IMR-90 (cell line): Measurements from ENCODE around the gene RASSF5. TPM values are rescaled to one million over a fixed set of nuclear protein-coding genes. Genes with fewer than 3 reads are reported as not detected.

Experiments
- ATAC-seq: fragments of 200-7000 bp; cut with Tn5 transposase; 2 replicates; pipeline ENCODE4 v1.9.1; 2020; ENCODE audit warnings: low read depth, mild to moderate bottlenecking, moderate library complexity
- BruUV-seq: library from RNA; stranded (reverse); fragments of 400-500 nt; replicated peaks from 2 replicates; lab custom pipeline; 2021; lab: Mats Ljungman, UMichigan
- CTCF ChIA-PET: fragments of 300-600 bp; formaldehyde crosslinking; extraction: SDS; loops from one replicate; lab custom pipeline; 2021; ENCODE audit warnings: antibody characterized with exemption; lab: Yijun Ruan, JAX
- POLR2A ChIA-PET: fragments of 300-600 bp; sonication (Branson Sonifier 250); formaldehyde crosslinking; loops from one replicate; lab custom pipeline; 2022; ENCODE audit warnings: antibody characterized with exemption; ENCODE audit not compliant: unreplicated experiment; lab: Charles Lee
- DNase-seq: peaks from one replicate; pipeline ENCODE4 v3.0.0; 2013
- H2AFZ ChIP-seq: replicated peaks from 2 replicates; pipeline ENCODE3; 2013; ENCODE audit warnings: low read length, mild to moderate bottlenecking; ENCODE audit not compliant: poor library complexity
- H2AK5ac ChIP-seq: 2 replicates; pipeline ENCODE4 v1.6.1; 2013; ENCODE audit warnings: low read depth, low read length, inconsistent platforms
- H2AK9ac ChIP-seq: replicated peaks from 2 replicates; pipeline ENCODE3; 2013; ENCODE audit warnings: mild to moderate bottlenecking, low read depth, low read length, moderate library complexity; ENCODE audit not compliant: poor library complexity
- H2BK120ac ChIP-seq: 2 replicates; pipeline ENCODE4 v1.6.1; 2013; ENCODE audit warnings: low read depth, low read length, inconsistent platforms
- H2BK15ac ChIP-seq: 3 replicates; pipeline ENCODE4 v1.6.1; 2013; ENCODE audit warnings: low read depth, low read length, inconsistent platforms
- H2BK20ac ChIP-seq: 2 replicates; pipeline ENCODE4 v1.6.1; 2013; ENCODE audit warnings: low read depth, mild to moderate bottlenecking, inconsistent platforms, low read length, moderate library complexity
- H2BK5ac ChIP-seq: 2 replicates; pipeline ENCODE4 v1.6.1; 2013; ENCODE audit warnings: mild to moderate bottlenecking, low read depth, low read length, inconsistent platforms; ENCODE audit not compliant: poor library complexity, severe bottlenecking
- H3K14ac ChIP-seq: replicated peaks from 2 replicates; pipeline ENCODE4 v1.6.1; 2013; ENCODE audit warnings: low read depth, low read length, inconsistent platforms
- H3K18ac ChIP-seq: 2 replicates; pipeline ENCODE4 v1.6.1; 2013; ENCODE audit warnings: low read depth, low read length, control low read depth
- H3K23ac ChIP-seq: 2 replicates; pipeline ENCODE4 v1.6.1; 2013; ENCODE audit warnings: low read depth, low read length, inconsistent platforms
- H3K27ac ChIP-seq: 2 replicates; pipeline ENCODE4 v1.5.1; 2013; ENCODE audit warnings: mild to moderate bottlenecking, control low read depth, low read length; ENCODE audit not compliant: insufficient read depth
- H3K27me3 ChIP-seq: 2 replicates; pipeline ENCODE4 v1.6.1; 2013; ENCODE audit warnings: low read length; ENCODE audit not compliant: control insufficient read depth, insufficient read depth
- H3K36me3 ChIP-seq: 2 replicates; pipeline ENCODE4 v1.6.1; 2013; ENCODE audit warnings: low read length, mixed read lengths; ENCODE audit not compliant: control insufficient read depth, insufficient read depth
- H3K4ac ChIP-seq: 2 replicates; pipeline ENCODE4 v1.6.1; 2013; ENCODE audit warnings: low read depth, low read length, inconsistent platforms
- H3K4me1 ChIP-seq: 2 replicates; pipeline ENCODE4 v1.6.1; 2013; ENCODE audit warnings: low read length, mixed read lengths; ENCODE audit not compliant: control insufficient read depth, insufficient read depth
- H3K4me2 ChIP-seq: 2 replicates; pipeline ENCODE4 v1.6.1; 2013; ENCODE audit warnings: low read depth, mild to moderate bottlenecking, control low read depth, low read length, moderate library complexity
- H3K4me3 ChIP-seq: 2 replicates; pipeline ENCODE4 v1.5.1; 2013; ENCODE audit warnings: low read depth, mild to moderate bottlenecking, control low read depth, low read length, moderate library complexity; ENCODE audit not compliant: insufficient read depth
- H3K56ac ChIP-seq: 2 replicates; pipeline ENCODE4 v1.6.1; 2013; ENCODE audit warnings: low read length, inconsistent platforms; ENCODE audit not compliant: insufficient read depth; ENCODE audit errors: extremely low read depth
- H3K79me1 ChIP-seq, 2 experiments: 2 replicates each; pipeline ENCODE4 v1.6.1; 2013; ENCODE audit warnings: low read length in 2 of 2, inconsistent platforms in 1 of 2, low read depth in 1 of 2
- H3K9ac ChIP-seq: 2 replicates; pipeline ENCODE4 v1.6.1; 2013; ENCODE audit warnings: low read depth, low read length, control low read depth
- H3K9me1 ChIP-seq: 2 replicates; pipeline ENCODE4 v1.6.1; 2013; ENCODE audit warnings: low read length, inconsistent platforms; ENCODE audit not compliant: insufficient read depth
- H3K9me3 ChIP-seq: 2 replicates; pipeline ENCODE4 v1.6.1; 2013; ENCODE audit warnings: low read length; ENCODE audit not compliant: control insufficient read depth, insufficient read depth
- H4K20me1 ChIP-seq: 2 replicates; pipeline ENCODE4 v1.6.1; 2013; ENCODE audit warnings: low read length, inconsistent platforms; ENCODE audit not compliant: insufficient read depth
- H4K5ac ChIP-seq: 2 replicates; pipeline ENCODE4 v1.6.1; 2013; ENCODE audit warnings: mild to moderate bottlenecking, low read depth, low read length, control low read depth
- H4K8ac ChIP-seq, 2 experiments: 2 replicates each; pipeline ENCODE4 v1.6.1; 2013; ENCODE audit warnings: low read depth in 2 of 2, low read length in 2 of 2, control low read depth in 1 of 2, inconsistent platforms in 1 of 2
- H4K91ac ChIP-seq: 2 replicates; pipeline ENCODE4 v1.6.1; 2013; ENCODE audit warnings: low read depth, low read length, inconsistent platforms; ENCODE audit not compliant: insufficient read depth
- BHLHE40 ChIP-seq: fragments of 150-350 bp; IDR thresholded peaks from 2 replicates; pipeline ENCODE4 v1.6.1; 2016; ENCODE audit warnings: mild to moderate bottlenecking, low read depth, low read length
- CEBPB ChIP-seq: IDR thresholded peaks from 2 replicates; pipeline ENCODE4 v1.6.1; 2012; ENCODE audit warnings: low read depth, low read length, improper control_type of control experiment
- CHD1 ChIP-seq: IDR thresholded peaks from 2 replicates; pipeline ENCODE4 v1.6.1; 2012; ENCODE audit warnings: low read depth, low read length, improper control_type of control experiment
- MAZ ChIP-seq: IDR thresholded peaks from 2 replicates; pipeline ENCODE4 v1.6.1; 2012; ENCODE audit warnings: low read depth, mild to moderate bottlenecking, low read length, improper control_type of control experiment, moderate library complexity, borderline replicate concordance
- MXI1 ChIP-seq: IDR thresholded peaks from 2 replicates; pipeline ENCODE4 v1.6.1; 2012; ENCODE audit warnings: low read depth, mild to moderate bottlenecking, low read length, moderate library complexity, borderline replicate concordance
- NFE2L2 ChIP-seq: fragments of 150-350 bp; IDR thresholded peaks from 2 replicates; pipeline ENCODE4 v1.6.1; 2016; ENCODE audit warnings: low read depth, mild to moderate bottlenecking, low read length
- POLR2A ChIP-seq: IDR thresholded peaks from 2 replicates; pipeline ENCODE4 v1.6.1; 2012; ENCODE audit warnings: mild to moderate bottlenecking, low read depth, low read length
- RAD21 ChIP-seq: IDR thresholded peaks from 2 replicates; pipeline ENCODE4 v1.6.1; 2012; ENCODE audit warnings: low read length, improper control_type of control experiment
- RCOR1 ChIP-seq: IDR thresholded peaks from 2 replicates; pipeline ENCODE4 v1.6.1; 2012; ENCODE audit warnings: mild to moderate bottlenecking, low read length, improper control_type of control experiment; ENCODE audit not compliant: insufficient replicate concordance
- RFX5 ChIP-seq: IDR thresholded peaks from 2 replicates; pipeline ENCODE4 v1.8.0; 2012; ENCODE audit warnings: low read depth, mild to moderate bottlenecking, low read length, moderate library complexity
- SMC3 ChIP-seq: fragments of 150-350 bp; IDR thresholded peaks from 2 replicates; pipeline ENCODE4 v1.6.1; 2016; ENCODE audit warnings: low read depth, mild to moderate bottlenecking, antibody characterized with exemption, low read length, moderate library complexity
- WGBS, 2 experiments: methylation state at CpG; one replicate each; pipeline versions ENCODE4 v1.1.5 to v1.1.7; 2013; ENCODE audit warnings: missing lambda C conversion rate in 2 of 2; ENCODE audit not compliant: insufficient read length in 1 of 2; ENCODE audit errors: extremely low coverage in 2 of 2; 5-methylcytosine and 5-hydroxymethylcytosine counted together
- dilution Hi-C: fragments of 300-500 bp; cut with HindIII; formaldehyde crosslinking; loops from one replicate; pipeline ENCODE4 v1.14.3; 2018; ENCODE audit warnings: low sequenced_read_pairs; ENCODE audit not compliant: unreplicated experiment
- in situ Hi-C: fragments of 300-500 bp; cut with MboI; formaldehyde crosslinking; loops from 3 replicates; pipeline ENCODE4 v1.14.3; 2019; ENCODE audit warnings: low sequenced_read_pairs, inconsistent platforms, mixed read lengths
- intact Hi-C: fragments of 100-400 bp; cut with micrococcal nuclease; formaldehyde crosslinking; loops from 2 replicates; pipeline ENCODE4 v1.10.0; 2022
- polyA plus RNA-seq, 3 experiments: library from polyadenylated mRNA; depleted of rRNA; stranded (reverse); fragments of >200 nt; gene quantifications; 2 replicates each; pipeline ENCODE4 v1.2.3, GENCODE V29; 2012; ENCODE audit warnings: low replicate concordance in 1 of 3
- total RNA-seq: library from RNA; depleted of rRNA; stranded (reverse); fragments of >200 nt; gene quantifications from 2 replicates; pipeline ENCODE4 v1.2.3, GENCODE V29; 2012
- TF ChIP-seq, protein P1 (sequence below): conservative IDR thresholded peaks from 2 replicates; pipeline ENCODE4 v1.5.1; 2012; ENCODE audit warnings: mild to moderate bottlenecking, low read depth, low read length, improper control_type of control experiment
- TF ChIP-seq, protein P2 (sequence below): fragments of 150-350 bp; IDR thresholded peaks from 2 replicates; pipeline ENCODE4 v1.6.1; 2016; ENCODE audit warnings: low read depth, mild to moderate bottlenecking, low read length, moderate library complexity, borderline replicate concordance

Gene RASSF5
- total and polyA plus RNA-seq, 2 of the 4 experiments (the other 2 are of a cell fraction), result 0.18 to 1.1 TPM

- WGBS, 2 experiments, result 29% methylated on average over 3 of the region's 10 CpGs; no CpG with 5 or more reads in 1 of the 2 experiments
- Histone ChIP-seq H3K79me1 (no peaks in the 10 kb centered on the region), H3K9me1 (peaks cover 7% of the 10 kb centered on the region; the same call in 1 of the 2 replicates), H4K8ac (no peak overlapping the region), H3K4me1 (peaks cover 4% of the 10 kb centered on the region; the same call in 1 of the 2 replicates), H4K91ac (no peak overlapping the region), H2BK20ac (no peak overlapping the region), H3K23ac (no peak overlapping the region), H3K36me3 (no peaks in the 10 kb centered on the region), H3K4ac (no peak overlapping the region), H2BK5ac (no peak overlapping the region), H3K4me3 (no peak overlapping the region), H3K9me3 (no peaks in the 10 kb centered on the region), H2BK120ac (no peak overlapping the region), H3K27ac (no peak overlapping the region), H2AK9ac (no peak overlapping the region), H3K4me2 (no peak overlapping the region), H2AK5ac (no peak overlapping the region), H3K14ac (no peak overlapping the region), H3K9ac (no peak overlapping the region), H3K27me3 (peaks cover 5% of the 10 kb centered on the region), H3K56ac (no peak overlapping the region), H3K18ac (no peak overlapping the region), H2AFZ (no peak overlapping the region), H2BK15ac (no peak overlapping the region), H4K20me1 (0 out of 2 replicates have a peak, but pooled peaks cover 12% of the 10 kb centered on the region), H4K5ac (no peak overlapping the region)
- DNase-seq (no peak), ATAC-seq (no peak)
- BruUV-seq, result no TSS peak
- in situ Hi-C loops (no loop called here), intact Hi-C loops (no loop called here), dilution Hi-C loops (no loop called here)
- CTCF ChIA-PET, result no interaction called here
- TF ChIP-seq MXI1 (no peak), SMC3 (no peak), CEBPB (no peak), NFE2L2 (no peak), RCOR1 (no peak), MAZ (no peak), CHD1 (no peak), RFX5 (no peak), BHLHE40 (no peak), POLR2A (no peak), RAD21 (no peak)
- TF ChIP-seq, protein P1, sequence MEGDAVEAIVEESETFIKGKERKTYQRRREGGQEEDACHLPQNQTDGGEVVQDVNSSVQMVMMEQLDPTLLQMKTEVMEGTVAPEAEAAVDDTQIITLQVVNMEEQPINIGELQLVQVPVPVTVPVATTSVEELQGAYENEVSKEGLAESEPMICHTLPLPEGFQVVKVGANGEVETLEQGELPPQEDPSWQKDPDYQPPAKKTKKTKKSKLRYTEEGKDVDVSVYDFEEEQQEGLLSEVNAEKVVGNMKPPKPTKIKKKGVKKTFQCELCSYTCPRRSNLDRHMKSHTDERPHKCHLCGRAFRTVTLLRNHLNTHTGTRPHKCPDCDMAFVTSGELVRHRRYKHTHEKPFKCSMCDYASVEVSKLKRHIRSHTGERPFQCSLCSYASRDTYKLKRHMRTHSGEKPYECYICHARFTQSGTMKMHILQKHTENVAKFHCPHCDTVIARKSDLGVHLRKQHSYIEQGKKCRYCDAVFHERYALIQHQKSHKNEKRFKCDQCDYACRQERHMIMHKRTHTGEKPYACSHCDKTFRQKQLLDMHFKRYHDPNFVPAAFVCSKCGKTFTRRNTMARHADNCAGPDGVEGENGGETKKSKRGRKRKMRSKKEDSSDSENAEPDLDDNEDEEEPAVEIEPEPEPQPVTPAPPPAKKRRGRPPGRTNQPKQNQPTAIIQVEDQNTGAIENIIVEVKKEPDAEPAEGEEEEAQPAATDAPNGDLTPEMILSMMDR, result no peak
- TF ChIP-seq, protein P2, sequence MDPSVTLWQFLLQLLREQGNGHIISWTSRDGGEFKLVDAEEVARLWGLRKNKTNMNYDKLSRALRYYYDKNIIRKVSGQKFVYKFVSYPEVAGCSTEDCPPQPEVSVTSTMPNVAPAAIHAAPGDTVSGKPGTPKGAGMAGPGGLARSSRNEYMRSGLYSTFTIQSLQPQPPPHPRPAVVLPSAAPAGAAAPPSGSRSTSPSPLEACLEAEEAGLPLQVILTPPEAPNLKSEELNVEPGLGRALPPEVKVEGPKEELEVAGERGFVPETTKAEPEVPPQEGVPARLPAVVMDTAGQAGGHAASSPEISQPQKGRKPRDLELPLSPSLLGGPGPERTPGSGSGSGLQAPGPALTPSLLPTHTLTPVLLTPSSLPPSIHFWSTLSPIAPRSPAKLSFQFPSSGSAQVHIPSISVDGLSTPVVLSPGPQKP, result no peak
- POLR2A ChIA-PET, result no interaction called here
Observed at GRCh38 chr1:206560007-206560716, 52.8 kb downstream of the RASSF5 start.
